Endothelial cell of umbilical vein (primary cell): ENCODE results near the gene TSR3. TPM values are rescaled to one million over a fixed set of nuclear protein-coding genes. Genes with fewer than 3 reads are reported as not detected.

Source experiments
- BruUV-seq: library from RNA; stranded (reverse); fragments of 400-500 nt; replicated peaks from 2 replicates; lab custom pipeline; 2021; lab: Mats Ljungman, UMichigan
- CTCF ChIA-PET: fragments of 300-600, 350-600 bp; sonication (Branson Sonifier 250); formaldehyde crosslinking; loops from one replicate; lab custom pipeline; 2021; ENCODE audit warnings: antibody characterized with exemption, inconsistent platforms; lab: Charles Lee
- POLR2A ChIA-PET: fragments of 300-600, 350-600 bp; sonication (Branson Sonifier 250); formaldehyde crosslinking; loops from one replicate; lab custom pipeline; 2021; ENCODE audit warnings: antibody characterized with exemption, inconsistent platforms; lab: Charles Lee
- DNase-seq: peaks from one replicate; pipeline ENCODE4 v3.0.0-alpha.2; 2011; ENCODE audit warnings: low read depth, low spot score
- FAIRE-seq: peaks from 2 replicates; lab custom pipeline; 2011; peaks lifted over from hg19 to GRCh38; lab: Jason Lieb, UNC
- H2AFZ ChIP-seq: 2 replicates; pipeline ENCODE4 v1.6.0; 2012; ENCODE audit warnings: low read depth, low read length, control low read depth, inconsistent platforms
- H3K27ac ChIP-seq: 2 replicates; pipeline ENCODE4 v1.5.1; 2011; ENCODE audit warnings: low read depth, mild to moderate bottlenecking, control low read depth, low read length, moderate library complexity; ENCODE audit not compliant: insufficient read depth
- H3K27me3 ChIP-seq, 2 experiments: 2 replicates each; pipeline versions ENCODE4 v1.6.0 to v1.6.1; 2011; ENCODE audit warnings: low read length in 2 of 2, mixed read lengths in 1 of 2; ENCODE audit not compliant: control insufficient read depth in 2 of 2, insufficient read depth in 2 of 2
- H3K36me3 ChIP-seq, 2 experiments: 2 replicates in 1 of 2; 3 replicates in 1 of 2; pipeline ENCODE4 v1.5.1; 2011; ENCODE audit warnings: low read length in 2 of 2, mild to moderate bottlenecking in 1 of 2, moderate library complexity in 1 of 2; ENCODE audit not compliant: control insufficient read depth in 2 of 2, insufficient read depth in 2 of 2; ENCODE audit errors: extremely low read depth in 1 of 2
- H3K4me1 ChIP-seq: 3 replicates; pipeline ENCODE4 v1.5.1; 2011; ENCODE audit warnings: mild to moderate bottlenecking, low read length; ENCODE audit not compliant: control insufficient read depth, insufficient read depth; ENCODE audit errors: extremely low read depth
- H3K4me2 ChIP-seq: 2 replicates; pipeline ENCODE4 v1.6.1; 2011; ENCODE audit warnings: low read length, control low read depth, mixed read lengths; ENCODE audit not compliant: insufficient read depth
- H3K4me3 ChIP-seq, 3 experiments: fragments of 200-600 bp in 1 of 3; sonication (generic), shearing (Covaris generic) in 1 of 3; replicated peaks in 1 of 3; 2 replicates each; pipeline ENCODE4 v1.5.1; 2011 to 2016; ENCODE audit warnings: control low read depth in 3 of 3, low read length in 3 of 3, mild to moderate bottlenecking in 2 of 3, inconsistent platforms in 1 of 3, low read depth in 1 of 3, moderate library complexity in 1 of 3; ENCODE audit not compliant: insufficient read depth in 1 of 3
- H3K79me2 ChIP-seq: 2 replicates; pipeline ENCODE4 v1.6.0; 2012; ENCODE audit warnings: low read length, inconsistent platforms; ENCODE audit not compliant: control insufficient read depth, insufficient read depth
- H3K9ac ChIP-seq: replicated peaks from 2 replicates; pipeline ENCODE3; 2011; ENCODE audit warnings: low read length, control low read depth; ENCODE audit not compliant: insufficient read depth; ENCODE audit errors: extremely low read depth
- H3K9me1 ChIP-seq: replicated peaks from 3 replicates; pipeline ENCODE4 v1.6.0; 2011; ENCODE audit warnings: mild to moderate bottlenecking, low read length; ENCODE audit not compliant: control insufficient read depth, insufficient read depth; ENCODE audit errors: extremely low read depth
- H3K9me3 ChIP-seq: replicated peaks from 2 replicates; pipeline ENCODE4 v1.5.1; 2012; ENCODE audit warnings: low read length, inconsistent platforms; ENCODE audit not compliant: control insufficient read depth, insufficient read depth
- H4K20me1 ChIP-seq: replicated peaks from 2 replicates; pipeline ENCODE3; 2011; ENCODE audit warnings: mild to moderate bottlenecking, low read length; ENCODE audit not compliant: control insufficient read depth, insufficient read depth; ENCODE audit errors: extremely low read depth
- CTCF ChIP-seq, 2 donors: IDR thresholded peaks; 1 replicate in 1 of 2; 2 replicates in 1 of 2; pipeline ENCODE4 v1.5.1; 2011; ENCODE audit warnings: low read length in 2 of 2, mild to moderate bottlenecking in 2 of 2, moderate library complexity in 2 of 2, control low read depth in 1 of 2, inconsistent platforms in 1 of 2, low read depth in 1 of 2; ENCODE audit not compliant: insufficient read depth in 1 of 2; ENCODE audit errors: extremely low read depth in 1 of 2
- FOS ChIP-seq: IDR thresholded peaks from 2 replicates; pipeline ENCODE4 v1.6.1; 2011; ENCODE audit warnings: mild to moderate bottlenecking, low read length, moderate library complexity, borderline replicate concordance; ENCODE audit not compliant: insufficient read depth
- MYC ChIP-seq: IDR thresholded peaks from one replicate; pipeline ENCODE4 v1.6.1; 2011; ENCODE audit warnings: mild to moderate bottlenecking, low read depth, low read length
- POLR2A ChIP-seq: IDR thresholded peaks from 2 replicates; pipeline ENCODE4 v1.6.1; 2012; ENCODE audit warnings: low read depth, mild to moderate bottlenecking, control low read depth, low read length
- dilution Hi-C: fragments of 300-500 bp; cut with MboI; formaldehyde crosslinking; loops from one replicate; pipeline ENCODE4 v1.15.0; 2019; ENCODE audit warnings: low sequenced_read_pairs; ENCODE audit not compliant: extremely low pct_ligation_motif_present
- intact Hi-C: fragments of 100-400 bp; cut with micrococcal nuclease; formaldehyde crosslinking; loops from one replicate; pipeline ENCODE4 v1.10.0; 2022
- polyA plus RNA-seq, 4 experiments: library from polyadenylated mRNA; depleted of rRNA in 3 of 4; stranded (reverse) in 3 of 4; unstranded in 1 of 4; fragments of >200 nt; gene quantifications; 2 replicates each; pipeline versions ENCODE4 v1.2.1 to v1.2.3, GENCODE V29; 2011 to 2012; ENCODE audit warnings: missing spikeins in 1 of 4
- total RNA-seq: library from RNA; stranded (reverse); gene quantifications from 2 replicates; pipeline ENCODE4 v1.2.3, GENCODE V29; 2021

TSR3 gene
- total and polyA plus RNA-seq, 2 donors (not counting 3 experiments of a cell fraction or from before 2014, with no cell fraction given): 65.4 to 82.7 TPM

GRCh38 chr16:1363501-1364041 lies 11.9 kb upstream of the TSR3 start:
- H3K4me3 ChIP-seq: no peak overlapping the region
- intact Hi-C loops: no loop called here
- no peaks in the 10 kb centered on the region for H3K9me1 ChIP-seq
- no peak overlapping the region for H3K9ac ChIP-seq
- ChIA-PET CTCF (interaction anchor here (0.6 to 3.1 kb wide), 21 partner anchors 8 to 402 kb away, joined by 3 to 24 read pairs (median 4); partner anchors contain the start of genes GNPTG, TSR3 and UQCC4), POLR2A (no interaction called here)
- H3K4me1 ChIP-seq: no peaks in the 10 kb centered on the region
- no peaks in the 10 kb centered on the region for H3K27me3 ChIP-seq
- H3K27ac ChIP-seq: no peak overlapping the region
- dilution Hi-C loops: no loop called here
- peaks cover 14 to 41% of the 10 kb centered on the region in 2 experiments for H3K36me3 ChIP-seq
- H4K20me1 ChIP-seq: no peaks in the 10 kb centered on the region
- BruUV-seq: no TSS peak
- peaks cover 12% of the 10 kb centered on the region for H3K79me2 ChIP-seq
- TF ChIP-seq POLR2A (no peak), CTCF (IDR thresholded peaks at IDR 0.05; ENCODE audit: extremely low read depth in 1 of 2, insufficient read depth in 1 of 2, low read depth in 1 of 2, low read length in 2 of 2) (peak; percentile 86 to 93)
- no peak for FAIRE-seq
- no peak overlapping the region for H2AFZ ChIP-seq
- DNase-seq: peak; percentile 41
- H3K9me3 ChIP-seq: no peaks in the 10 kb centered on the region
- H3K4me2 ChIP-seq: no peak overlapping the region

- H3K79me2 ChIP-seq: peaks cover 12% of the 10 kb centered on the region
- no peaks in the 10 kb centered on the region for H4K20me1 ChIP-seq
- no peak overlapping the region for H3K4me2 ChIP-seq
- no peak overlapping the region for H3K4me3 ChIP-seq
- peaks cover 14 to 41% of the 10 kb centered on the region in 2 experiments for H3K36me3 ChIP-seq
- BruUV-seq: TSS peak; percentile 38
- POLR2A ChIA-PET: no interaction called here
- TF ChIP-seq POLR2A (no peak), MYC (no peak), CTCF (IDR thresholded peaks at IDR 0.05; ENCODE audit: extremely low read depth in 1 of 2, insufficient read depth in 1 of 2, low read depth in 1 of 2, low read length in 2 of 2) (no peak), FOS (no peak)
- no peak overlapping the region for H2AFZ ChIP-seq
- no peak for DNase-seq
- intact Hi-C loops (no loop called here), dilution Hi-C loops (no loop called here)
- no peaks in the 10 kb centered on the region for H3K4me1 ChIP-seq
- no peaks in the 10 kb centered on the region for H3K9me1 ChIP-seq
- no peak overlapping the region for H3K27ac ChIP-seq
- no peak for FAIRE-seq
- CTCF ChIA-PET: interaction anchor here (0.6 to 3.1 kb wide), 18 partner anchors 8 to 402 kb away, joined by 3 to 24 read pairs (median 4); partner anchors contain the start of genes GNPTG, TSR3 and UQCC4
- H3K9me3 ChIP-seq: no peaks in the 10 kb centered on the region
- H3K9ac ChIP-seq: no peak overlapping the region
- H3K27me3 ChIP-seq: no peaks in the 10 kb centered on the region
Observed at GRCh38 chr16:1362807-1363206, 11.1 kb upstream of the TSR3 start.
